ENCODE data around the gene CITED4.

CITED4 gene

DNA sequence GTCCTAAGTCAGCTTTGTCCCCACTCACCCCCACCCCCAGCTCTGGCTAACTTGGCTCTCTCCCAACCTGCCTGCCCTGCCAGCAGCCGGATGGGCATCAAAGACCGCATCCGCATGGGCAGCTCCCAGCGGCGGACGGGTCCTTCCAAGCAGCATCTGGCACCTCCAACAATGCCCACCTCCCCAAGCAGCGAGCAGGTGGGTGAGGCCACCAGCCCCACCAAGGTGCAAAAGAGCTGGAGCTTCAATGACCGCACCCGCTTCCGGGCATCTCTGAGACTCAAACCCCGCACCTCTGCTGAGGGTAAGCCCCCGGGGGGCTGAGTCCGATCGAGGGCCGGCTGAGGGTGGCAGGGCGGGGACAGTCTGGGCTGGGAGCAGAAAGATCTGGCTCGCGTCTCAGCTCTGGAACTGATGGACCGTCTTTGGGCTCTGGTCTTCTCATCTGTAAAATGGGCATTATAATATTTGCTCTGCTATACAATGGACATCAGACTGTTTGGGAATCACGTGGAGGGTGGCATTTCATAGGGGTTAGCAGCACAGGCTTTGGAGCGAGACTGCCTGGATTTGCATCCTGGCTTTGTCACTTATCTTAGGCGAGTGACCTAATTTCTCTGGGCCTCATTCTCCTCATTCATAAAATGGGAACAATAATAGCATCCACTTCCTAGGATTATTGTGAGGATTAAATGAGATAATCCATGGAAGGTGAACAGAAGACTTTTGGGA, 31.0 kb downstream of the CITED4 start:
- DNase-seq, result no peak

GRCh38 chr1:40830419-40830943, 31.7 kb downstream of the CITED4 start:
- no peak for DNase-seq

GRCh38 chr1:40829631-40830245, 32.4 kb downstream of the CITED4 start:
- no peak for DNase-seq

GRCh38 chr1:40825996-40826395, 36.2 kb downstream of the CITED4 start:
- DNase-seq, result no peak

GRCh38 chr1:40825435-40825788, 36.8 kb downstream of the CITED4 start:
- no peak for DNase-seq

- DNase-seq, result no peak
Observed at GRCh38 chr1:40824591-40825434, 37.4 kb downstream of the CITED4 start.

GRCh38 chr1:40823983-40824382, 38.2 kb downstream of the CITED4 start:
- no peak for DNase-seq

DNA sequence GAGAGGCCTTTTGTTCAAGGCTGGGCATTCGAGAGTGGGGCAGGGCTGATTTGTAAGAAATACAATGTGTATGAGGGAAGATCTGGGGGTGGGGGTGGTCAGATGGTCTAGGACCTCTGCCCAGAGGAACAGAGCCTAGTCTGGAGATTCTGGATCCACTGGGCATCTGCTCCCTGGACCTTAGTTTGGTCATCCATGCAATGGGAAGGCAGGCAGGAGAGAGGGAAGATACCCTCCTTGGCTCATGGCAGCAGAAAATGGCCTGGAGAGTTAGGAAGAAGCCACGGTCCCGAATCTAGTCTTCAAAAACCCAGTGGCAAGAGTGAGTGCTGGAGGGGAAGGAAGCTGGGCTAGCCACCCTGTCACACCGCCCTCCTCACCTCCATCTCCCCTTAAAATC, 38.8 kb downstream of the CITED4 start:
- DNase-seq, result no peak

DNA sequence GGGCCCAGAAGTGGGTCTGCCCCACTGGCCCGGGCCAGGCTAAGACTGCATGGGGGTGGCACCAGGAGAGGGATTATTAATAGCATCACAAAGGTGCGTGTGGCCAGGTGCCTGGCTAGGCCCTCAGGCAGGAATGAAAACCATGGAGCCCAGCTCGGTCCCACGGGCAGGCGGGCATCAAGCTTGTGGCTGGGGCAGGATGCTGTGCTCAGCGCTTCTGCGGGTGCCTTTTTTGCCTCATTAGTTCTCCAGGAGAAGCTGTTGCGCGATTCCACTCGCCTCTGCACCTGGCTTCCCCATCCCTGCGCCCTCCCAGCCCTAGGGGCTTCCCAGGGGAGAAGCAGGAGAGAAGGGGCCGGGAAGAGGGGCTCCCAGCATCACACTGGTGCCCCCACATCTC, 39.3 kb downstream of the CITED4 start:
- DNase-seq, result no peak

GRCh38 chr1:40820911-40821693, 41.1 kb downstream of the CITED4 start:
- no peak for DNase-seq

- DNase-seq, result no peak
Observed at GRCh38 chr1:40820251-40820797, 41.8 kb downstream of the CITED4 start.

DNA sequence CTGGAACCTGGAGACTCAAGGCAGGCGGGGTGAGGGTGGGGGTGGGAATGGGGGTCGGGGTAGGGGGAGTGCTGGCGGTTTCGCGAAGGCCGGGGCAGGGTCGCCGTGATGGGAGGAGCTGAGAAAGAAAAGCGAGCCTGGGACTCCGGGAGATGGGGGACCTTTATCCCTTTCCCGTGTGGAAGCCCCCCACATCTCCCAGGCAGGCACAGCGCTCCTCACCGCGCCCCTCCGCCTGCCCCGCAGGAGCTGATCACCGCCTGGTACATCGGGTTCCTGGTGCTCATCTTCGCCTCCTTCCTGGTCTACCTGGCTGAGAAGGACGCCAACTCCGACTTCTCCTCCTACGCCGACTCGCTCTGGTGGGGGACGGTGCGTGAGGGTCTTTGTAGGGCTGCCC, 43.1 kb downstream of the CITED4 start:
- DNase-seq, result no peak

GRCh38 chr1:40818264-40818961, 43.8 kb downstream of the CITED4 start:
- no peak for DNase-seq

- DNase-seq, result no peak
Observed at GRCh38 chr1:40817791-40818263, 44.3 kb downstream of the CITED4 start.

DNA sequence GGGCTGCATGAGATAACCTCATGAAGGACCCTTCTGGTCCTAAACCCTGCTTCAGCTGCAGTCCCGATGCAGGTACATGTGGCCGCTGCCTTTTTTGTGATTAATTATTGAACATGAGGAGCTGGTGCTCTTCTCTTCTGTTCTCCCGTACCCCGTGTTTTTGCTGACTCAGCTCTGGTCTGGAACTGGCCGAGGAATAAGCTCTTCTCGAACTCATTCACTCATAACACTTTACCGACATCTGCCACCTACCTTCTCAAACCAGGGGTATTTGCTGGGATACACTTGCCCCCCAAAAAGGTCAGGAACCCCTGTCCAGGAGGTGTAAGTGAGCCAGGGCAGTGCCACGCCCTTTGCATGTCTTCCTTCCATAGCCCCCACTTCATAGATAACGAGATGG, 46.7 kb downstream of the CITED4 start:
- DNase-seq, result no peak
